PC-3 (cell line): ENCODE results near the gene HOPX.

ENCODE experiments used
- EZH2 ChIP-seq: fragments of 300-600 bp; sonication (generic); IDR thresholded peaks from one replicate; pipeline ENCODE4 v1.6.1; 2017; ENCODE audit warnings: antibody characterized with exemption, mild to moderate bottlenecking, low read length; ENCODE audit not compliant: unreplicated experiment
- EZH2phosphoT487 ChIP-seq: fragments of 300-600 bp; sonication (generic); IDR thresholded peaks from 2 replicates; pipeline ENCODE4 v1.6.1; 2018; ENCODE audit warnings: mild to moderate bottlenecking, antibody characterized with exemption, low read length, borderline replicate concordance
- TF ChIP-seq, protein P1 (sequence below): fragments of 300-600 bp; sonication (generic); conservative IDR thresholded peaks from 2 replicates; pipeline ENCODE4 v1.5.1; 2017; ENCODE audit warnings: antibody characterized with exemption, low read depth, mild to moderate bottlenecking, low read length

DNA sequence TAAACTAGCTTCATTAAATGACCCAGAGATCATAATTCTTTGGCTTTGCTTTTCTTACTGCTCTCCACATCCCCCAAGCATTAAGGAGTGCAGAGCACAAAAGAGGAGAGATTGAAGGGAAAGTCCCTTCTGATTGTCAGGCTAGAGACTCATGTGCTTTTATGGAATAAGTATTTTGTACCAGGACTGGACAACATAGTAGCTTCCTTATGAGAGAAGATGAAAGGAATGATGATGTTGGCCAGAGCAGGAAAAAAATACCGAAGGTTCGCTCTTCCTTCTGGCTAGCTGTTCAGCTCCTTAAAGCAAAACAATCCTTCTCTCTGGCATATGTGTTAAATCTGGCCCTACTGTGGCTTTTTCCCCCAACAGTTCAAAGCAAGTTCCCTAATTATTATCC lies 53.1 kb downstream of the HOPX start:
- TF ChIP-seq, protein P1, sequence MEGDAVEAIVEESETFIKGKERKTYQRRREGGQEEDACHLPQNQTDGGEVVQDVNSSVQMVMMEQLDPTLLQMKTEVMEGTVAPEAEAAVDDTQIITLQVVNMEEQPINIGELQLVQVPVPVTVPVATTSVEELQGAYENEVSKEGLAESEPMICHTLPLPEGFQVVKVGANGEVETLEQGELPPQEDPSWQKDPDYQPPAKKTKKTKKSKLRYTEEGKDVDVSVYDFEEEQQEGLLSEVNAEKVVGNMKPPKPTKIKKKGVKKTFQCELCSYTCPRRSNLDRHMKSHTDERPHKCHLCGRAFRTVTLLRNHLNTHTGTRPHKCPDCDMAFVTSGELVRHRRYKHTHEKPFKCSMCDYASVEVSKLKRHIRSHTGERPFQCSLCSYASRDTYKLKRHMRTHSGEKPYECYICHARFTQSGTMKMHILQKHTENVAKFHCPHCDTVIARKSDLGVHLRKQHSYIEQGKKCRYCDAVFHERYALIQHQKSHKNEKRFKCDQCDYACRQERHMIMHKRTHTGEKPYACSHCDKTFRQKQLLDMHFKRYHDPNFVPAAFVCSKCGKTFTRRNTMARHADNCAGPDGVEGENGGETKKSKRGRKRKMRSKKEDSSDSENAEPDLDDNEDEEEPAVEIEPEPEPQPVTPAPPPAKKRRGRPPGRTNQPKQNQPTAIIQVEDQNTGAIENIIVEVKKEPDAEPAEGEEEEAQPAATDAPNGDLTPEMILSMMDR, result no peak
- no peak for TF ChIP-seq EZH2
- TF ChIP-seq EZH2phosphoT487, result no peak
